Epidermal melanocyte (primary cell): ENCODE measurements around the gene CBX4.

Experiments
- DNase-seq: peaks from one replicate; pipeline ENCODE4 v3.0.0; 2011; ENCODE audit warnings: low spot score; ENCODE audit not compliant: insufficient read length

The CBX4 gene

GRCh38 chr17:79790805-79791734, 48.2 kb downstream of the CBX4 start:
- DNase-seq: no peak

- DNase-seq: peak; percentile 81
Observed at GRCh38 chr17:79789943-79790804, 49.1 kb downstream of the CBX4 start.

GRCh38 chr17:79788989-79789942, 50.0 kb downstream of the CBX4 start:
- DNase-seq: no peak

GRCh38 chr17:79788455-79788854, 50.8 kb downstream of the CBX4 start:
- DNase-seq: no peak

- no peak for DNase-seq
Observed at GRCh38 chr17:79786930-79787643, 52.2 kb downstream of the CBX4 start.

GRCh38 chr17:79785900-79786810, 53.1 kb downstream of the CBX4 start:
- no peak for DNase-seq

- DNase-seq: no peak
Observed at GRCh38 chr17:79785017-79785899, 54.0 kb downstream of the CBX4 start.

GRCh38 chr17:79784353-79785016, 54.8 kb downstream of the CBX4 start:
- no peak for DNase-seq

GRCh38 chr17:79783891-79784290, 55.3 kb downstream of the CBX4 start:
- DNase-seq: no peak
